Left hindlimb (tissue), 1 donor: ENCODE measurements around the gene KIF18B.

Experiments used
- DNase-seq: peaks from one replicate; pipeline ENCODE4 v3.0.0-alpha.2; 2018

KIF18B gene

DNA sequence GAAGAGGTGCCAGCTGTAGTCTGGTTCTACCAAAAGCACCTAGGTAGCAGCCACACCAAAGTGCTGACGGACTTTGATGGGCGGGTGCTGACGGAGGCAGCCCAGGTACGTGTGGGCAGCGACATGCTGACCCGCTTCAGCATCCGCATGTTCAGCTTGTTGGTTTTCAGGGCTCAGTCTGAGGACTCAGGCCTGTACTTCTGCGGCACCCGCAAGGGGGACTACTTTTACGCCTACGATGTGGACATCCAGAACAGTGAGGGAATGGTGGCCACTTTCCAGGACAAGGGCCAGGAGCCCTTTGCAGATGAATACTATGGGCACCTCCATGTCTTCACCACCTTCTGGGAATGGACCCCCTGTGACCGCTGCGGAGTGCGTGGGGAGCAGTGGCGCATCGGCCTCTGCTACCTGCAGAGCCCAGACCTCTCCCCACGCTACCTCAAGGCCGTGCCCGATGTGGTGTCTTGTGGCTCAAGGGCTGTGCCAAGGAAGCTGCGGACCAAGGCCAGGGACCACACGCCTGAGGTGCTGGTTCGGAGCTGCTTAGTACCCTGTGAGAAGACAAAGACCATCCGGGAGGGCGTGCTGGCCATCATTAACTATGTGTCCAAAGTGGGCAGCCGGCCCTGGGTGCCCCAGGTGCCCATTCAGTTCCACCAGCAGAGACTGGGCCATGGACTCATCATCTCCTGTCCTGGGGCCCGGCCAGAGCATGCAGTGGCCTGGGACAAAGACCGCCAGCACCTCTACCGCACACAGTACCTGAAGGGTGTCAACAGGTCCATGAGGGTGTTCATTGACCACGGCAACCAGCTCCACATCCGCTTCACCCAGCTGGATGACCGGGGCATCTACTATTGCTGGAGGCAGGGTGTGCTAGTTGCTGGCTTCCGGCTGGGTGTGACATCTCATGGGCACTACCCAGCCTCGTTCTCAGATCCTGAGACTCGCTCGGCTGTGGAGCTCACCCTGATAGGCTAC lies 43.3 kb downstream of the KIF18B start:
- no peak for DNase-seq

DNA sequence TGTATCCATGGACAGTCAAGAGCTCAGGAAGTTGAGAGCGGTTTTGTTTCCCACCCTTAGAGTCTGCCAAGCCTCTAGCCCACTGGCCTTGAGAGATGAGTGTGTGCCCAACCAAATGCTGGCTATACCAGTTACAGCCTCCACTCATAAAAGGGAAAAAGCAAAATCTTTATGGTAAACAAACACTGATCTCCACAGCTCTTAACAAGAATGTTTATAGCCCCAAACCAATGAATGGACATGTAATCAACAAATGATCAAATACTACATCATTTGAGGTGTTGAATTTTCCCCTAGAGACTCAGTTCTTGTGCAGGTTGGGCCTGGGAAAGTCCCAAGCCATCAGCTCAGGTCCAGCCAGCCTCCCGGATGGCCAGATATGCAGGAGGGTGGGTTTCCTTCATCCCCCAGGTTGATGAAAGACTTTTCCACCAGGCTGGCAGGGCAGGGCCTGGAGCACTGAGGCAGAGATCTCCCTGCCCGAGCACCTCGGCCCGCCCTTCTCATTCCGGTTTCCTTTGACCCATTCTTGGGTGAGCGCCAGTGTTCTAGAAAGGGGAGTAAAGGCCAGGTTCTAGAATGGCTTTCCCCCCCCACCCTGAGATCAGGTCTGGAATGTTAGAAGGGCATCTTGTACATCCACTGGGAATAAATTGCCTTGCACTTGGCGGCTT lies 44.4 kb downstream of the KIF18B start:
- DNase-seq, result no peak

DNA sequence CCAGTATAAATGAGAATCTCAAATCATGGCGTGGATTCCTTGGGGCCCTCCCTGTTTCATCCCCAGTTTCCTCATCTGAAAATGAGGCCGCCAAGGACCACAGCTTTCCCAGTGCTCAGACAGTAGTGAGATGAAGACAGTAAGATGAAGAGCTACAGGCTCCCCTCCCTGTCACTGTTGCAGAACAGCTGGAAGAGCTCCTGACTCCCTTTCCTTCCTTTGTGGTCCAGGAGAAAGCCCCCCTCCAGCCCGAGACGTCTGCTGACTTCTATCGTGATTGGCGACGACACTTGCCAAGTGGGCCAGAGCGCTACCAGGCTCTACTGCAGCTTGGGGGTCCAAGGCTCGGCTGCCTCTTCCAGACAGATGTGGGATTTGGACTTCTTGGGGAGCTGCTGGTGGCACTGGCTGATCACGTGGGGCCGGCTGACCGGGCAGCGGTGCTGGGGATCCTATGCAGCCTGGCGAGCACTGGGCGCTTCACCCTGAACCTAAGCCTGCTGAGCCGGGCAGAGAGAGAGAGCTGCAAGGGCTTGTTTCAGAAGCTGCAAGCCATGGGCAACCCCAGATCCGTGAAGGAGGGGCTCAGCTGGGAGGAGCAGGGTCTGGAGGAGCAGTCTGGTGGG lies 45.3 kb downstream of the KIF18B start:
- no peak for DNase-seq

DNA sequence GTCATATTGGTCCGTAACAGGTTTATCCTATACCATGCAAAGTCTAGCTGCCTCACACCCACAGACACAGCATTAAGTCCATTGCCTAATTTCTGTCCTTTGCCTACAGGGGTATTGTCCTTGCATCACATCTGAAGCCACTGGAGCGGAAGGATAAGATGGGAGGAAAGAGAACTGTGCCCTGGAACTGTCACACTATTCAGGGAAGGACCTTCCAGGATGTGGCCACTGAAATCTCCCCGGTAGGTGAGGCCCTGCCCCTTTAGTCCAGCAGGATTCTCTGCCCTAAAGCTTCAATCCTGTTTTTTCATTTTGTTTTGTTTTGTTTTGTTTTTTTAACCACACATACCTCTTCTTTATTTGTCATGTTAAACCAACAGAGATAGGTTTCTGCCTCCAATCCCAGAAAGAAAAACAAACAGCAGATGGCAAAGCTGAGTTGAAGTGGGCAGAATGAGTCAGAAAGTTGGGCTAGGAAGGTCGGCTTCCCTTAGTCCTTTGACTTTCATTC lies 46.1 kb downstream of the KIF18B start:
- DNase-seq, result no peak

DNA sequence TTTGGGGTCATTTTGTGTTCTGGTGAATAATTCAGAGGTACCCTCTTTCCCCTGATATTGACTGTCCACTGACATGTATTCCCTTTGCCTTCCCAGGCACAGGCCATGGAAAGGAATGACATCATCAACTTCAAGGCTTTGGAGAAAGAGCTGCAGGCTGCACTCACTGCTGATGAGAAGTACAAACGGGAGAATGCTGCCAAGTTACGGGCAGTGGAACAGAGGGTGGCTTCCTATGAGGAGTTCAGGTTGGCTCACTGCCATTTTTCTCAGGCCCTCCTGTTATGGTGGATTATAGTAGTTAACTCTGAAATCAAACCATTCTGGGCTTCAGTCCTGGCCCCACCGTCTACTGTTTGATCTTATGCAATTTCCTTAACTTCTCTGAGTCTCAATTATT lies 46.7 kb downstream of the KIF18B start:
- no peak for DNase-seq

DNA sequence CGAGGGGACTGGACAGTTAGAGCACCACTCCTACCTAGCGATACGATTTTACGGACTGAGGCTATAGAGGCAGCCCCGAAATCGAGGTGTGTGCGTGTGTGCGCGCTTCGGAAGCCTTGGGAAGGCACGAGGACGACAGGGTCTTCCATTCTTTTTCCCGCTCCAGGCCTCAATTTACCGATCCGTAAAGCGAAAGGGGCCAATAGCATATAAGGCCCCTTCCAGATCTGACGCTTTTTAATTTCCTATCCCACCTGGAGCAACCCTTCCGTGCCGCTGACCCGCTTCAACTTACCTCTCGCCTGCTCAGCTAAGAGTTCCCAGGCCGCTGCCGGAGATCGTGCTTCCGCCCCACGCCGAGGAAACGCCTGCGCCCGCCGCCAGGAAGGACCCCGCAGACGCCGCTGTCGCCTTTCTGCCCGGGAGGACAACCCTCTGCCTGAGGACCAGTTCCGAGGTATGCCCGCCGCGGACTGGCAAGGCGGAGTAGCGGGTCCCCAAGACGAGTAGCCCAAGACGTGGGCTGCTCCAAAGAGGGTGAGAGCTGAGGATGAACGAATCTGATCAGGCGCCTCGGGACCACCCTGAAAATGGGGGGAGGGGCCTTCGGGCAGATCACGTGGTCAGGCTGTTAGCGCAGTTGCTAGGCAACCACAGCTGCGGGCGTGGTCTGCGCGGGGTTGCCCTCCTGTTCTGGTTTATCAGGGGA lies 48.3 kb downstream of the KIF18B start, which contains the start of gene EFTUD2:
Gene EFTUD2, minus strand, starts transcription at position 372 of the 709 bp plus-strand sequence. CDS start 4,924 bp downstream, outside the sequence.
- peak; percentile 95 for DNase-seq

DNA sequence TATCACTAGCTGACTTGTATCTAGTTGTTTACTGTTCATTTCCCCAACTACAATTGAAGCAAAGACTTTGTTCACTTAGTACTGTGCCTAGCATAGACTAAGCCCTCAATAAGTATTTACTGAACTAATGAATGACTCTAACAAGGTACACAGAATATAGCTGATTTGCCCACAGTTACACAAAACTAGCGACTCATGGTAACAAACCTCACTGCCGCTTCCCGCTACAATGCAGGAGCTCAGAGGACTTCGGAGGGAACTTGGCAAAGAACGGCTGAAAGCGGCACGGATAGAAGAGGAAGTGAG lies 48.9 kb downstream of the KIF18B start:
- DNase-seq, result no peak

DNA sequence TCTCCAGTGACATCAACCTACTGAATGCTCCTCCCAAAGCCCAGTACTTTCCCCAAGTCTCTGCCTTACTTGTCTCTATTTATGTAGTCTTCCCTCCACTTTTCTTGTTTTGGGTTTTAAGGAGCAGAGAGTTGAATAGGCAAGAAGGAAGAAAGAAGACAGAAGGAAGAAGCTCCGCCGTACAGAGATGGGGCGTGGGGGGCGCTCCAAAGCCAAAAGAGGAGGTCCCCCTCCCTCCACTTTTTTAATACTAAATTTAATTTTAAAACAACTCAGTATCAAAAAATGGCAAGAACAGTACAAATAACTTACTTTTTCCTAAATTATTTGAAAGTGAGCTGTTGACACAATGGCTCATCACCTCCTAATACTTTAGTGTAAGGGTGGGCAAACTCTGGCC lies 52.9 kb downstream of the KIF18B start:
- no peak for DNase-seq

DNA sequence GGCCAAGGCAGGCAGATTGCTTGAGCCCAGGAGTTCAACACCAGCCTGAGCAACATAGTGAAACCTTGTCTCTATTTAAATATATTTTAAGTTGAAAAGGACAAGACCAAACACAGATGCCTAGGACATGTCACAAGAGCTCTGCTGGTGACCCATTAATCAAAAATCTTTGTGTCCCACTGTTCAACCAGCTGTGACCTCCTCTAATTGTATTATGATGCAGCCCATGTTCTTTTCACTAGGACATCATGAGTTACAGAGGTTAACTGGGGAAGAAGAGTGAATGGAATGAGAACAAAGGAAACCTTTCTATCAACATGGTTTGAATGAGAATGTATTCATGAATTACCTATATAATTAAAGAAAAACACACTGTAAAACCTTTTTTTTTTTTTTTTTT lies 55.3 kb downstream of the KIF18B start:
- DNase-seq, result no peak

DNA sequence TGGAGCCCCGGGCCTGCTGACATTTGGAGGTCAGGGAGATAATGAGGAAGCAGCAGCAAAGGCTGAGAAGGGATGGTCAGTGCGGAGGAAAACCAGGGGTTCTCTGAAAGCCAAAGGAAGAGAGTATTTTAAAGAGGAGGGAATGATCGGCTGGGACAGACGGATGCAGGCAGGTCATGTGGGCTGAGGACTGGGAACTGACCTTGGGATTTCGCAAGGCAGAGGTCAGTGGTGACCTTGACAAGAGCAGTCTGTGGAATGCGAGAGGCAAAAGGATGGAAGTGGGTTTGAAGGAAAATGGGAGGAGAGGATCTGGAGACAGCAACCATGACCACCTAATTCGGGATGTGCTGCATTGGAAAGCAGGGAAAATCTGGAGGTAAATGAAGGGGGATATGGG lies 58.6 kb downstream of the KIF18B start:
- no peak for DNase-seq

DNA sequence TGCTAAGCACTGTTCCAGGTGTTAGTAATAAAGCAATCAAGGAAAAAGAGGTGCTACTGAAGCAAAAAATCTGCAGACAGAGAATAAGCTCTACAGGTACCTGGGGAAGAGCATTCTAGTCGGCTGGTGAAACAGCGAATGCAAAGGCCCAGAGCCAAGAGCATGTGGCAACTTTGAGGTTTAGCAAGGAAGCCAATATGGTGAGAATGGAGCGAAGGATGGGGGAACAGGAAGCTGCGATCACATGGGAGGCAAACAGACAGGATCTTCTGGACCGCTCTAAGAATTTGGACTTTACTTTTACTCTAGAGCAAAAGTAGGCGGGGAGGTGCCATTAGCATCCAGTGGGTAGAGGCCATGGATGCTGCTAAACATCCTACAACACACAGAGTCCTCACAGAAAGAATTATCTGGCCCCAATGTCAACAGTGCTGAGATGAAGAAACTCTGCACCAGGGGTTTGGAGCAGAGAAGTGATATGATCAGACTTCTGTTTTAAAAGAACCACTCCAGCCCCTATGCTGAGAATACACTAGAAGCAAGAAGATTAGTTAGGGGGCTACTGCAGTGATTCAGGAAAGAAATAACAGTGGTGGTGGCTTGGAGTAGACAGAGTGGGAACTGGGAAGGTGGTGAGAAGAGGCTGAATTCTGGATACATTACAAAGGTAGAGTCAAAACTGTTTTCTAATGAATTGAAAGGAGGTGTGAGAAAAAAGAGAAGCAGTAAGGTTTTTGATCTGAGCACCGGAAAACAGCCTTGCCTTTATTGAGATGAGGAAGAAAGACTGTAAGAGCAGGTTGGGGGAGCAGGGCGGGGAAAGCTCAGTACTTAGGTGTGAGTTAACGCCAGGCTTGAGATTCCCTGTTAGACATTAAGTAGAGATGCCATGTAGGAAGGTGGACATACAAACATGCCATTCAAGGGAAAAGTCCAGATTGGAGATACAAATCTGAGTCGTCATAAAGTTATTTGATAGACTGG lies 59.3 kb downstream of the KIF18B start:
- no peak for DNase-seq

DNA sequence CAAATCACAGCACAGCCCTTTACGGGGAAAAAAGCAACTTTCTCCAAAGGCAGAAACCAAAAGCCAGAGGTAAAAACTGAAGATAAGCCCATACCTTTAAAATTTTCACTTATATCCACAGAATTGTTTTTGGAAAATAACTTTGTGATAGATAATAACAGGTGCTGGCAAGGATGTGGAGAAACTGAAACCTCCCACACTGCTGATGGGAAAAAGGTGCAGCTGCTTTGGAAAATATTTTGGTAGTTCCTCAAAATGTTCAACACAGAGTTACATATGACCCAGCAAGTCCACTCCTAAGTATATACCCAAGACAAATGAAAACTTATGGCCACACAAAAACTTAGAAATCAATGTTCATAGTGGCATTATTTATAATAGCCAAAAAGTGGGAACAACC lies 60.6 kb downstream of the KIF18B start:
- no peak for DNase-seq

DNA sequence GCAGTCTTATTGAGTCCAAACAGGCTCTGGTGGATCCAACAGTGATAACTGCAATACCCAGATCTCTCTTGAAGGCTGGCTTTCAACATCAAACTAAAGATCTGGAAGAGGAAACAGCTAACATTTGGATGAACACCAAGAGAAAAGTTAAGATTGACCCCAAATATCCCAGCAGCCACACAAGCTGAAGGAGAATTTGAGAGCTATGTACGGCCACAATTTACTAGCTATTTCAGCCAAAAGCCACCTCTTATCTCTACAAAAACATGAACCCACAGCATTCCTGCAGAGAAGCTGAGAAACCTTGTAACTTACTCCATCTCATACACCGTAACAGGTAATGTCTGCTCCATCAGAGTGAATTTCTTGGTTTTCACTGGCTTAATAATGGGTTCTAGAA lies 62.6 kb downstream of the KIF18B start:
- DNase-seq, result no peak

DNA sequence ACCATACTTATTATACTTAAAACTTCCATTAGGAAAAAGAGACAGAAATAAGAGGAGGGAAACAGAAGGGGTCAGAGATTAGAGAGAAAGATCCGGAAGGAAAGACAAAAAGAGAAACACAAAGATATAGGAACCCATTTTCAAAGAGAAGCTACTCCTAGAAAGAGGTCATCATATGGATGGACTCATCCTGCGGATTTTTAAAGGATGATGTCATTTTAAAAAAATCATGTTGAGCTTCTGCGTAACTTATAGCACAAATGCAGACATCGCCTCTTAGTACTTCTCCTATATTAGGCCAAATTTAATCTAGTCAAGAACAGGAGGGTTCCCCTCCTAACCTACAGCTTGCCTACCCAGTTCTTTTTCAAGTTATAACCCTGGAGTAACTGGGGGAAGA lies 66.4 kb downstream of the KIF18B start:
- no peak for DNase-seq

DNA sequence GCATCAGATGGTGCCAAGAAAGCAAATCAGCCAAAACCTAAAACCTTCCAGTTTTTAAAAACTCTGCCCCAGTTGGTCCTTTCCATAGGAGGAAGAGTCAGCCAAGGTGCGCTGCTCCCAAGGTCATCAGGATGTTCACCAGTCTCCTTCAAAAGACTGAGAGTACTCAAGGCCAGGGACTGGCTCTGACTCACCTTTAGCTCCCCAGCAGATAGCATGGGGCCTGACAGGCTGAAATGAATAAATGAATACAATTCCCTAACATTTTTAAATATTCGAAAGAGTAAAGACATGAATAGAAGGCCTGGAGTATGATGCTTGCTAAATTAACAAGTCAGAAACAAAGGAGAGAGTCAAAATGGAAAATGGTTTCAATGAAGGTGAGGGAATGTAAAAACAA lies 67.5 kb downstream of the KIF18B start:
- no peak for DNase-seq

DNA sequence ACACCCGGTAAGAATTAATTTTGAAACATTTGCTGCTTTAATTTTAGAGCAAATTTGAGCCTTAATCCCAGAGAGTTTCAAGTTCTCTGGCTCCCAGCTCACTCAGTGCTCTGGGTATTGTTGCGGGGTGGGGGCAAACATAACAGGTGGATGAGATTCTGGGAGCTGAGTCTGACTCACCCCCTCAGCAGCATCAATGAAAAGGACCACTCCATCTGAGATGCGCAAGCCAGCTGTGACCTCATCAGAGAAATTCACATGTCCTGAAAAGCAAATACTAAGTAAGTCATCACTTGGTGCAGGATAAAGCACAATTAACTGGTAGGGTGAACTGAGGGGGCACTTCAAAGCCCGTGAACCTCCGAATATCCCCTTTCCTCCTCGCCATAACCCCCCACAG lies 68.2 kb downstream of the KIF18B start:
- DNase-seq, result no peak

DNA sequence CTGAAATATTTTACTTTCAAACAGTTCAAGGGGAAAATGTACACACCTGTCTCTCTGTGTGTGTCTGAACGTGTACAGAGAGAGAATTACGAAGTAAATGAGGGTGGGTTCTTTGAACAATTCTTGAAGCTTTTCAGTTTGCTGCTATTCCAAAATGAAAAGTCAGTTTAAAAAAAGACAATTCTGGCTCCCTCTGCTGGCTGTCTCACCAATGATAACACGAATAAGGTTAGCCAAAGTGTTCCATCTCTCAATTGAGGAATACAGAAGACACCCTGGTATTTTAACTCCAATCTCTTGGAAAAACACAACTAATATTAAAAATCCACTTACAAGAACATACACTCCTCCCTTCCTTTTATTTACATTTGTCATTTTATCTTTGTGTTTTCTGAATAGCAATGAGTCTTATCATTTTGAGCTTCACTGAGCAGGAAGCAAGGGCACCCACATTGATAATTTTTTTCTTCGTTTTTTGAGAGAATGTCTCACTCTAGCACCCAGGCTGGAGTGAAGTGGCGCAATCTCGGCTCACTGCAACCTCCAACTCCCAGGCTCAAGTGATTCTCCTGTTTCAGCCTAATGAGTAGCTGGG lies 68.8 kb downstream of the KIF18B start:
- DNase-seq, result no peak

DNA sequence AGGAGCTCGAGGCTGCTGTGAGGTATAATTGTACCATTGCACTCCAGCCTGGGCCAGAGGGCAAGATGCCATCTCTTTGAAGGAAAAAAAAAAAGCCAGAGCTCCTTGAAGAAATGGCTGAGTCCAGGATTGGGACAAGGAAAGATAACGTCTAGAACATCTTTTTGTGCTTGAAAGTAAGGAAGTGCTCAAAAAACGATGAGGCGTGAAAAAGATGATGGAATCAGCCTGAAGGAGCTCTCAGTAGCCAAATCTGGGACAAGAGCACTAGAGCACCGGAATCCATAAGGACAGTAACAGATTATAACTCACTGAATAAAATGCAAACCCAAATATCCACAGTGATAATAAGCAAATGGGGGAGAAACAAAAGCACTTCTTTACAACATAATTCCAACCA lies 70.5 kb downstream of the KIF18B start:
- DNase-seq, result no peak

DNA sequence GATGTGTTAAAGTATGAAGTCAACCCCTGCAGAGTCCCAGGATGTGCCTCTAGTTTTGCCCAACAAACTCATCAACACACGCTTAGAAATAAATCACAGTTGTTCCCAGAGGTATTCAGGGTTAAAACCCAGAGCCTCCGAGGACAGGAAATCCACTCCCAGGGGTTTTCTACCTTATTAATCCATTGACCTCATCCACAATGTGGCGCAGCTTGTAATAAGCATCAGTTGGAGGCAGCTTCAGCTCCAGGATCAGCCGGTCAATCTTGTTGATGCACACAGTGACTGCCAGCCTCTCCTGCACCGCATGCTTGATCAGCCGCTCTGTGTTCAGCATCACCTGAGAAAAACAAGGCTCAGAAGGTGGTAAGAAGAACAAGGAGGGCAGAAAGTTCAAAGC lies 71.8 kb downstream of the KIF18B start:
- DNase-seq, result no peak
